HL-60/S4 treated with phorbol 12-myristate 13-acetate at 8.2 ng/mL for 4 days and 3 days (cell line): ENCODE results near the gene OR5AN1.
"Not testable (repeated sequence)": the region's sequence is repeated elsewhere in the genome, so short reads cannot be mapped to it uniquely, and the experiment has no call there.

Experiments
- in situ Hi-C: fragments of 300-500 bp; cut with MboI; formaldehyde crosslinking; loops from 2 replicates; pipeline ENCODE4 v1.15.0; 2022; ENCODE audit warnings: low sequenced_read_pairs

OR5AN1 gene

GRCh38 chr11:59358595-59358994, at the start of gene OR5AN1:
Gene OR5AN1 (plus strand): TSS chr11:59358895. CDS start chr11:59364459, 5,564 bp downstream.
- in situ Hi-C loops, result no loop called here

GRCh38 chr11:59335001-59335400, 23.7 kb upstream of the OR5AN1 start:
- in situ Hi-C loops, result no loop called here

- in situ Hi-C loops, result no loop called here
Observed at GRCh38 chr11:59336176-59336575, 22.5 kb upstream of the OR5AN1 start.

- in situ Hi-C loops, result no loop called here
Observed at GRCh38 chr11:59336931-59337330, 21.8 kb upstream of the OR5AN1 start.

GRCh38 chr11:59349657-59350056, 9.0 kb upstream of the OR5AN1 start:
- in situ Hi-C loops, result not testable (repeated sequence)

- in situ Hi-C loops, result no loop called here
Observed at GRCh38 chr11:59355226-59355625, 3.5 kb upstream of the OR5AN1 start.

GRCh38 chr11:59356561-59356960, 2.1 kb upstream of the OR5AN1 start:
- in situ Hi-C loops, result no loop called here

GRCh38 chr11:59358020-59358419, 675 bp upstream of the OR5AN1 start:
- in situ Hi-C loops, result no loop called here

GRCh38 chr11:59365232-59366018, 6.7 kb downstream of the OR5AN1 start:
- in situ Hi-C loops, result no loop called here

GRCh38 chr11:59368238-59369022, 9.7 kb downstream of the OR5AN1 start:
- in situ Hi-C loops, result no loop called here

GRCh38 chr11:59372324-59372723, 13.6 kb downstream of the OR5AN1 start:
- in situ Hi-C loops, result not testable (repeated sequence)

GRCh38 chr11:59380263-59381059, 21.8 kb downstream of the OR5AN1 start:
- in situ Hi-C loops, result no loop called here

GRCh38 chr11:59394186-59394585, 35.5 kb downstream of the OR5AN1 start:
- in situ Hi-C loops, result no loop called here

- in situ Hi-C loops, result no loop called here
Observed at GRCh38 chr11:59400461-59401261, 42.0 kb downstream of the OR5AN1 start.

GRCh38 chr11:59401262-59401552, 42.5 kb downstream of the OR5AN1 start:
- in situ Hi-C loops, result no loop called here

GRCh38 chr11:59403546-59403945, 44.9 kb downstream of the OR5AN1 start:
- in situ Hi-C loops, result no loop called here

GRCh38 chr11:59413646-59414045, 55.0 kb downstream of the OR5AN1 start:
- in situ Hi-C loops, result no loop called here

- in situ Hi-C loops, result no loop called here
Observed at GRCh38 chr11:59415111-59415510, 56.4 kb downstream of the OR5AN1 start.

GRCh38 chr11:59416613-59417012, 57.9 kb downstream of the OR5AN1 start:
- in situ Hi-C loops, result no loop called here

- in situ Hi-C loops, result no loop called here
Observed at GRCh38 chr11:59417023-59417422, 58.3 kb downstream of the OR5AN1 start.

- in situ Hi-C loops, result no loop called here
Observed at GRCh38 chr11:59418156-59418555, 59.5 kb downstream of the OR5AN1 start.
